Naive thymus-derived CD8-positive, alpha-beta T cell (primary cell): ENCODE measurements around the gene TBC1D5. TPM values are rescaled to one million over a fixed set of nuclear protein-coding genes. Genes with fewer than 3 reads are reported as not detected.
"Not testable (repeated sequence)": the region's sequence is repeated elsewhere in the genome, so short reads cannot be mapped to it uniquely, and the experiment has no call there.

ENCODE experiments used
- ATAC-seq, 2 donors: fragments of 150-1000 bp; cut with Tn5 transposase in 1 of 2; sonication (Bioruptor Pico), chemical (Tn5 transposase) in 1 of 2; 1 replicate in 1 of 2; 2 replicates in 1 of 2; pipeline ENCODE4 v1.10.0; 2021; ENCODE audit warnings: mild to moderate bottlenecking in 2 of 2, moderate library complexity in 2 of 2
- POLR2A ChIA-PET: fragments of 350-600 bp; sonication (Branson Sonifier 250); formaldehyde crosslinking; loops from one replicate; lab custom pipeline; 2021; ENCODE audit warnings: antibody characterized with exemption; lab: Charles Lee
- DNase-seq, 10 donors: peaks; one replicate each; pipeline versions ENCODE4 v3.0.0 to v3.0.0-alpha.2; 2020 to 2022
- H3K27ac Mint-ChIP-seq, 10 donors: one replicate each; pipeline ENCODE4 v1.8.0; 2020 to 2022; ENCODE audit warnings: mild to moderate bottlenecking in 10 of 10, mixed read lengths in 10 of 10, moderate library complexity in 4 of 10, inconsistent platforms in 1 of 10
- H3K27me3 Mint-ChIP-seq, 5 donors: one replicate each; pipeline ENCODE4 v1.8.0; 2021 to 2022; ENCODE audit warnings: mixed read lengths in 5 of 5
- H3K36me3 Mint-ChIP-seq, 3 donors: one replicate each; pipeline ENCODE4 v1.8.0; 2020 to 2022; ENCODE audit warnings: mixed read lengths in 3 of 3, mild to moderate bottlenecking in 2 of 3, inconsistent platforms in 1 of 3
- H3K4me1 Mint-ChIP-seq, 4 donors: one replicate each; pipeline ENCODE4 v1.8.0; 2021 to 2022; ENCODE audit warnings: mixed read lengths in 4 of 4
- H3K4me3 Mint-ChIP-seq, 10 donors: one replicate each; pipeline ENCODE4 v1.8.0; 2020 to 2022; ENCODE audit warnings: mild to moderate bottlenecking in 10 of 10, mixed read lengths in 10 of 10, moderate library complexity in 6 of 10, inconsistent platforms in 1 of 10
- H3K9me3 Mint-ChIP-seq, 9 donors: one replicate each; pipeline ENCODE4 v1.8.0; 2020 to 2022; ENCODE audit warnings: mixed read lengths in 9 of 9, mild to moderate bottlenecking in 3 of 9, inconsistent platforms in 1 of 9, moderate library complexity in 1 of 9
- polyA plus RNA-seq, 3 donors: library from polyadenylated mRNA; unstranded; fragments of 300-500 nt; fragmentation: Illumina TruSeq; gene quantifications; one replicate each; pipeline ENCODE4 v1.2.3, GENCODE V29; 2021
- total RNA-seq, 8 experiments: library from RNA in 2 of 8; stranded (reverse) in 2 of 8; gene quantifications; one replicate each; pipeline ENCODE4 v1.2.3 and lab custom pipeline; 2021 to 2026

TBC1D5 gene
- total RNA-seq (10 to 100 TPM; 31.5 to 34.7 TPM), polyA plus RNA-seq (10 to 100 TPM; 21.8 to 27.2 (median 23.5) TPM), total RNA-seq (lab: John Stamatoyannopoulos, UW) (28.0 to 73.2 (median 57.1) reads per million in 6 experiments)

- no peaks in the 10 kb centered on the region for H3K27me3 Mint-ChIP-seq
- DNase-seq (peak; percentile 75 to 94 (median 87)), ATAC-seq (peak; percentile 89 to 91)
- peak within 1 kb of the TSS; percentile 82 to 96 (median 91) for H3K4me3 Mint-ChIP-seq
- H3K9me3 Mint-ChIP-seq = no peaks in the 10 kb centered on the region
- H3K36me3 Mint-ChIP-seq = peaks cover 0 to 2% (median 0%) of the 10 kb centered on the region in 3 donors
- POLR2A ChIA-PET = interaction anchor here (0.6 to 1.6 kb wide), 7 partner anchors 8 to 1030 kb away, joined by 3 to 5 read pairs (median 4); partner anchors contain the start of gene PLCL2
- peaks cover 16 to 52% (median 39%) of the 10 kb centered on the region in 4 donors for H3K4me1 Mint-ChIP-seq
- H3K27ac Mint-ChIP-seq = peak within 1 kb of the TSS; percentile 71 to 95 (median 89)
These were observed at the start of gene TBC1D5 for GRCh38 chr3:17742102-17742879. TSS of gene TBC1D5 (minus strand) at chr3:17742631. CDS start at chr3:17508570, 234,061 bp downstream.

GRCh38 chr3:17783426-17783825, 41.0 kb upstream of the TBC1D5 start:
- Mint-ChIP-seq H3K9me3 (peaks cover 0 to 25% (median 9%) of the 10 kb centered on the region in 9 donors), H3K27ac (no peak overlapping the region), H3K27me3 (peaks cover 0 to 12% (median 3%) of the 10 kb centered on the region in 5 donors), H3K4me3 (no peak overlapping the region), H3K4me1 (peaks cover 4 to 15% (median 9%) of the 10 kb centered on the region in 4 donors), H3K36me3 (peaks cover 0 to 5% (median 4%) of the 10 kb centered on the region in 3 donors)
- POLR2A ChIA-PET = no interaction called here
- ATAC-seq (no peak), DNase-seq (no peak)

- Mint-ChIP-seq H3K27me3 (peaks cover 0 to 12% (median 3%) of the 10 kb centered on the region in 5 donors), H3K4me1 (peaks cover 4 to 15% (median 9%) of the 10 kb centered on the region in 4 donors), H3K27ac (peak overlapping the region in 1 of 10 donors; percentile 1), H3K9me3 (peaks cover 0 to 20% (median 9%) of the 10 kb centered on the region in 9 donors), H3K36me3 (peaks cover 0 to 5% (median 4%) of the 10 kb centered on the region in 3 donors), H3K4me3 (no peak overlapping the region)
- POLR2A ChIA-PET = no interaction called here
- DNase-seq (no peak), ATAC-seq (no peak)
These were observed 40.3 kb upstream of the TBC1D5 start for GRCh38 chr3:17782751-17783150.

- H3K4me3 Mint-ChIP-seq, H3K36me3 Mint-ChIP-seq, POLR2A ChIA-PET, DNase-seq, H3K27ac Mint-ChIP-seq, ATAC-seq: not testable (repeated sequence)
- Mint-ChIP-seq H3K4me1 (peaks cover 6 to 17% (median 13%) of the 10 kb centered on the region in 4 donors), H3K9me3 (peaks cover 0 to 20% (median 9%) of the 10 kb centered on the region in 9 donors), H3K27me3 (peaks cover 4 to 27% (median 6%) of the 10 kb centered on the region in 5 donors)
These were observed 37.9 kb upstream of the TBC1D5 start for GRCh38 chr3:17780369-17780768.

- peaks cover 10 to 25% (median 21%) of the 10 kb centered on the region in 4 donors for H3K4me1 Mint-ChIP-seq
- ATAC-seq, POLR2A ChIA-PET, DNase-seq, H3K27ac Mint-ChIP-seq, H3K4me3 Mint-ChIP-seq, H3K36me3 Mint-ChIP-seq: not testable (repeated sequence)
- H3K9me3 Mint-ChIP-seq = peaks cover 0 to 20% (median 9%) of the 10 kb centered on the region in 9 donors
- H3K27me3 Mint-ChIP-seq = peaks cover 4 to 31% (median 6%) of the 10 kb centered on the region in 5 donors
These were observed 37.1 kb upstream of the TBC1D5 start for GRCh38 chr3:17779304-17780250.

GRCh38 chr3:17777326-17777725, 34.9 kb upstream of the TBC1D5 start:
- DNase-seq, H3K4me3 Mint-ChIP-seq, H3K9me3 Mint-ChIP-seq, H3K36me3 Mint-ChIP-seq, POLR2A ChIA-PET, H3K27ac Mint-ChIP-seq, ATAC-seq: not testable (repeated sequence)
- peaks cover 8 to 42% (median 9%) of the 10 kb centered on the region in 5 donors for H3K27me3 Mint-ChIP-seq
- H3K4me1 Mint-ChIP-seq = peaks cover 14 to 30% (median 27%) of the 10 kb centered on the region in 4 donors

GRCh38 chr3:17775073-17775472, 32.6 kb upstream of the TBC1D5 start:
- Mint-ChIP-seq H3K4me1 (peaks cover 14 to 28% (median 25%) of the 10 kb centered on the region in 4 donors), H3K27ac (peak overlapping the region in 3 of 10 donors; percentile 51 to 75 (median 63)), H3K27me3 (peaks cover 10 to 53% (median 21%) of the 10 kb centered on the region in 5 donors), H3K4me3 (peak overlapping the region; percentile 48 to 86 (median 68)), H3K9me3 (peaks cover 0 to 3% (median 0%) of the 10 kb centered on the region in 9 donors), H3K36me3 (peaks cover 0 to 1% (median 0%) of the 10 kb centered on the region in 3 donors)
- ATAC-seq = peak; percentile 24 to 60
- peak in 2 of 10 donors; percentile 27 to 29 for DNase-seq
- POLR2A ChIA-PET = interaction anchor here (1.2 kb wide), 1 partner anchor 33 kb away, joined by 5 read pairs; the partner anchor contains the start of gene TBC1D5

- DNase-seq = peak in 8 of 10 donors; percentile 38 to 73 (median 68)
- Mint-ChIP-seq H3K27ac (peak overlapping the region in 5 of 10 donors; percentile 29 to 78 (median 75)), H3K27me3 (peaks cover 10 to 53% (median 25%) of the 10 kb centered on the region in 5 donors), H3K4me1 (peaks cover 10 to 20% (median 18%) of the 10 kb centered on the region in 4 donors), H3K4me3 (peak overlapping the region; percentile 48 to 86 (median 68))
- not testable (repeated sequence) for H3K9me3 Mint-ChIP-seq, H3K36me3 Mint-ChIP-seq
- peak; percentile 85 to 87 for ATAC-seq
- POLR2A ChIA-PET = interaction anchor here (1.2 kb wide), 1 partner anchor 32 kb away, joined by 5 read pairs; the partner anchor contains the start of gene TBC1D5
These were observed 31.9 kb upstream of the TBC1D5 start for GRCh38 chr3:17774180-17774910.

GRCh38 chr3:17772556-17772955, 30.1 kb upstream of the TBC1D5 start:
- DNase-seq = no peak
- peaks cover 10 to 68% (median 28%) of the 10 kb centered on the region in 5 donors for H3K27me3 Mint-ChIP-seq
- no peak overlapping the region for H3K27ac Mint-ChIP-seq
- H3K4me3 Mint-ChIP-seq = no peak overlapping the region
- H3K9me3 Mint-ChIP-seq = peaks cover 0 to 3% (median 0%) of the 10 kb centered on the region in 9 donors
- peaks cover 0 to 5% (median 0%) of the 10 kb centered on the region in 3 donors for H3K36me3 Mint-ChIP-seq
- peaks cover 10 to 20% (median 16%) of the 10 kb centered on the region in 4 donors for H3K4me1 Mint-ChIP-seq
- ATAC-seq = no peak
- POLR2A ChIA-PET = no interaction called here

- no peak for ATAC-seq
- Mint-ChIP-seq H3K36me3 (peaks cover 0 to 5% (median 0%) of the 10 kb centered on the region in 3 donors), H3K27me3 (peaks cover 10 to 73% (median 28%) of the 10 kb centered on the region in 5 donors), H3K27ac (peak overlapping the region in 1 of 10 donors; percentile 36), H3K9me3 (peaks cover 0 to 3% (median 0%) of the 10 kb centered on the region in 9 donors), H3K4me3 (no peak overlapping the region), H3K4me1 (peaks cover 10 to 20% (median 16%) of the 10 kb centered on the region in 4 donors)
- no peak for DNase-seq
- POLR2A ChIA-PET = no interaction called here
These were observed 29.0 kb upstream of the TBC1D5 start for GRCh38 chr3:17771177-17772017.
